ENCODE results near the gene EYS.

DNA sequence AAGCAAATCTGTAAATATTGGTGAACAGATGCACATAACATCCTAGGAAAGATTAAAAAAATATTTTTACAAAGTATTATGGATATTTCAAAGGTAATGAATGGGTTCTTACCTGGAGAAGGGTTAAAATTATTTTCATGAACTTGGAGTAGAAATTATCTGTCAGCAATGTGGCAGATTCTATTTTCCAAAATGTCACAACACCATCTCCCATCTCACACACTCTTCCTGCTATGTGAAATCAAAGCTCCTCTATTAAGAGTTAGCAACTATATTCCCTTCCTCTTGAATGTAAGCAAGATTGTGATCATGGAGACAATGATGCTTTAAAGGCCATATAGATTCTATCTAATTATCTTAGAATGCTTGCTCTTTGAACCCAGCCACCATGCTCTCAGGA, 304.5 kb downstream of the EYS start:
- TF ChIP-seq POLR2A (IDR thresholded peaks at IDR 0.05) (no peak), CTCF (IDR thresholded peaks at IDR 0.05) (no peak)
